BE2C (cell line): Measurements from ENCODE around the gene FLG2.
"Not testable (repeated sequence)": the region's sequence is repeated elsewhere in the genome, so short reads cannot be mapped to it uniquely, and the experiment has no call there.

ENCODE experiments used
- DNase-seq: peaks from one replicate; pipeline ENCODE4 v3.0.0-alpha.2; 2020
- H3K27me3 ChIP-seq: fragments of 250-450 bp; sonication (Bioruptor Pico); 2 replicates; pipeline ENCODE4 v1.5.1; 2020; ENCODE audit warnings: mild to moderate bottlenecking
- H3K36me3 ChIP-seq: fragments of 250-450 bp; sonication (Bioruptor Pico); 2 replicates; pipeline ENCODE4 v1.5.1; 2020; ENCODE audit warnings: mild to moderate bottlenecking
- H3K4me1 ChIP-seq: fragments of 250-450 bp; sonication (Bioruptor Pico); 2 replicates; pipeline ENCODE4 v1.5.1; 2020
- H3K4me3 ChIP-seq: 2 replicates; pipeline ENCODE4 v1.5.1; 2011; ENCODE audit warnings: low read depth, low read length
- H3K9me3 ChIP-seq: fragments of 250-450 bp; sonication (Bioruptor Pico); 2 replicates; pipeline ENCODE4 v1.5.1; 2020
- TF ChIP-seq, protein P1 (sequence below): IDR thresholded peaks from 2 replicates; pipeline ENCODE4 v1.5.1; 2012; ENCODE audit warnings: mild to moderate bottlenecking, low read depth, low read length

The FLG2 gene

DNA sequence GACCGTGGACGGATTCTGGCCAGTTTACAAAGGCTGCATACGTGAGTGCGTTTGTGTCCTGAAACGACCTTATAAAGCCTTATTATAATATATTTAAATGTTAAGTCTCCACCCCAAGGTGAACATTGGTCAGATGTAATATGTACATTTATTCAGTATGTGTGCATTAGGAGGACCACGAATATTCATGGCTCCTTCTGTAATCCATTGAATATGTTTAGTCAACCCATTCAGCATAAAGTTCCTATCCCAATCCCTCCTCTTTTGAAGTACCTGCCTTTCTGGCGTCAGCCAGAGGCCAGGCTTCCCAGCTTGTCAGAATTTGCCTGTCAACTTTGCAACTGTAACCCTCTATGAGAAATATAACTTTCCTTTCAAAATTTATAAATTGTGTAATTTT lies 24.4 kb downstream of the FLG2 start:
- no peaks in the 10 kb centered on the region for H3K36me3 ChIP-seq
- DNase-seq, result no peak
- TF ChIP-seq, protein P1, sequence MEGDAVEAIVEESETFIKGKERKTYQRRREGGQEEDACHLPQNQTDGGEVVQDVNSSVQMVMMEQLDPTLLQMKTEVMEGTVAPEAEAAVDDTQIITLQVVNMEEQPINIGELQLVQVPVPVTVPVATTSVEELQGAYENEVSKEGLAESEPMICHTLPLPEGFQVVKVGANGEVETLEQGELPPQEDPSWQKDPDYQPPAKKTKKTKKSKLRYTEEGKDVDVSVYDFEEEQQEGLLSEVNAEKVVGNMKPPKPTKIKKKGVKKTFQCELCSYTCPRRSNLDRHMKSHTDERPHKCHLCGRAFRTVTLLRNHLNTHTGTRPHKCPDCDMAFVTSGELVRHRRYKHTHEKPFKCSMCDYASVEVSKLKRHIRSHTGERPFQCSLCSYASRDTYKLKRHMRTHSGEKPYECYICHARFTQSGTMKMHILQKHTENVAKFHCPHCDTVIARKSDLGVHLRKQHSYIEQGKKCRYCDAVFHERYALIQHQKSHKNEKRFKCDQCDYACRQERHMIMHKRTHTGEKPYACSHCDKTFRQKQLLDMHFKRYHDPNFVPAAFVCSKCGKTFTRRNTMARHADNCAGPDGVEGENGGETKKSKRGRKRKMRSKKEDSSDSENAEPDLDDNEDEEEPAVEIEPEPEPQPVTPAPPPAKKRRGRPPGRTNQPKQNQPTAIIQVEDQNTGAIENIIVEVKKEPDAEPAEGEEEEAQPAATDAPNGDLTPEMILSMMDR, result no peak
- H3K4me1 ChIP-seq, result no peaks in the 10 kb centered on the region
- H3K4me3 ChIP-seq, result no peak overlapping the region
- H3K9me3 ChIP-seq, result no peaks in the 10 kb centered on the region
- H3K27me3 ChIP-seq, result no peaks in the 10 kb centered on the region

DNA sequence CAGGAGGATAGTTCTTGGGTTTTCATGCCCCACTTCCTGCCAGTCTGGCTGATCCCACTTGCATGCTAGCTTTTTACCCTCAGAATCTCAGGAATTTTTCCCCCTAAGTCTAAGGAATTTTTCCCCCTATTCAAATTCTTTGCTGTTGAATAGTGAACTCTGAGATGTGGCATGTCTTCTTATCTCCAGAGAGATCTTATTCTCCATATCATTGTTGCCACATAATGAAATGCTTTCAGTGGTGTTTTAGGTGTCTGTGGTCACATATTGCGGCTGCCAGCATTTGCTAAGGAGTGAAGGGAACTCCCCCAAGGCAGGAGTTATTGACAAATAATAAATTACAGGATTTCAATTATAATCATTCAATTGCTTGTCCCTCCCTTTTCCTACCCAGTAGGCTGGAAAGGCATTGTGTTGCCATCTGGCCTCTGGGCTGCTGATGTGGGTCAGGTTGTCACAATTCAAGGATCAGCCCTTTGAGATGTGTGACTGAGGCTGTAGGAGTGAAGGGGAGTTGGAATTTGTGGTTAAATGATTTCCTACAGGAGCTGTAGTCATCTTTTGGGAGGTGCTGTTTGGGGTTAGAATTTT lies 30.9 kb downstream of the FLG2 start:
- Histone ChIP-seq H3K4me1 (no peaks in the 10 kb centered on the region), H3K27me3 (no peaks in the 10 kb centered on the region), H3K9me3 (no peaks in the 10 kb centered on the region), H3K36me3 (no peaks in the 10 kb centered on the region), H3K4me3 (no peak overlapping the region)
- no peak for DNase-seq
- TF ChIP-seq, protein P1, result no peak

DNA sequence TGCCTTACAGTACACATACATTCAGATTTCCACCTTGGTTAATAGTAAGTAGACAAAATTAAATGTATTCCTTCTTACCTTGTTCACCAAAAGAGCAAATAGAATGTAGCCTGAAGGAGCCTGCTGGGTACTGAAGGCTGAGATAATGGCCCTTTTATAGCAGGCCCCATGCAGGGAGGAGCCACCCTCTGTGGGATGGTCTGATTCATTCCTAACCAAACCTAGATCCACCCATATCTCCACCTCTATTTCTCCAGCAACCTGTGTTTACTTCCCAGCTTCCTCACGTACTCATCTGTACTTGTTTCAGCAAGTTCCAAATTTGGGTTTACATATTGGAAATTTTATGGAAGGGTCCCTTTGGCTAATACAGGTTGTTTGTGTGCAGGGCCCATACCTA lies 34.7 kb downstream of the FLG2 start, which contains the start of gene FLG:
Gene FLG, minus strand, starts transcription at position 129 of the 400 bp plus-strand sequence. CDS start 9,783 bp downstream, outside the sequence.
- H3K27me3 ChIP-seq, result no peaks in the 10 kb centered on the region
- TF ChIP-seq, protein P1, result no peak
- H3K4me3 ChIP-seq, result no peak within 1 kb of the TSS
- DNase-seq, result no peak
- no peaks in the 10 kb centered on the region for H3K36me3 ChIP-seq
- H3K4me1 ChIP-seq, result no peaks in the 10 kb centered on the region
- H3K9me3 ChIP-seq, result no peaks in the 10 kb centered on the region

DNA sequence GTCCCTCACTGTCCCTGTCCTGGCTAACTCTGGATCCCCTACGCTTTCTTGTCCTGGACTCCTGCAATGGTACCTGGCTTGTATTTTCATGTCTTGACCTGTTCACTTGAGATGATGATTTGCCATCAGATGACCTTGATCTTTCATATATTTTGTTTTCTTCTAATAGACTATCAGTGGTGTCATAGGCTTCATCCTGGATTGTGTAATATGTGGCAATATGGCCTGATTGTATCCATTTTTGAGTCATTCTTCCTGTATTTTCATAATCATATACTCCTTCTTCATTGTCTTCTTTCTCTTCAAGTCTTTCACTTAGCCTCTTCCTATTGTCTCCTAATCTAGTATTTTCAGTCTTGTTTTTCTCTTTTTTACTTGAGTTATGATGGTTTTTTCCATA lies 45.8 kb downstream of the FLG2 start:
- Histone ChIP-seq H3K27me3 (no peaks in the 10 kb centered on the region), H3K4me1 (no peaks in the 10 kb centered on the region), H3K9me3 (no peaks in the 10 kb centered on the region), H3K36me3 (no peaks in the 10 kb centered on the region), H3K4me3 (no peak overlapping the region)
- DNase-seq, result no peak
- TF ChIP-seq, protein P1, result no peak

DNA sequence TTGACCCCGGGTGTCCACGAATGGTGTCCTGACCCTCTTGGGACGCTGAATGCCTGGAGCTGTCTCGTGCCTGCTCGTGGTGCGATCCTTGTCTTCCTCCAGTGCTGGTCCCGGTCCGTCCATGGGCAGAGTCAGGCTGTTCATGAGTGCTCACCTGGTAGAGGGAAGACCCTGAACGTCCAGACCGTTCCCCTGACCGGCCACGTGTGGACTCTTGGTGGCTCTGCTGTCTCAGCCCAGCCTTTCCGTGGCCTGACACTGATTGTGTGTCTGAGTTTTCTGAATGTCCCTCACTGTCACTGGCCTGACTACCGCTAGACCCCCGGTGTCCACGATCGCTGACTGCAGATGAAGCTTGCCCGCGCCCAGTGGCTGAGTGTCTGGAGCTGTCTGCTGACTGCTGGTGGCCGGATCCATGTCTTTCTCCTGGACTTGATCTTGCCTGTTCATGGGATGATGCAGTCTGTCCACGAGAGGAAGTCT lies 46.4 kb downstream of the FLG2 start:
- TF ChIP-seq, protein P1, result no peak
- no peaks in the 10 kb centered on the region for H3K9me3 ChIP-seq
- H3K4me3 ChIP-seq, result no peak overlapping the region
- no peaks in the 10 kb centered on the region for H3K4me1 ChIP-seq
- H3K27me3 ChIP-seq, result no peaks in the 10 kb centered on the region
- H3K36me3 ChIP-seq, result no peaks in the 10 kb centered on the region
- no peak for DNase-seq

DNA sequence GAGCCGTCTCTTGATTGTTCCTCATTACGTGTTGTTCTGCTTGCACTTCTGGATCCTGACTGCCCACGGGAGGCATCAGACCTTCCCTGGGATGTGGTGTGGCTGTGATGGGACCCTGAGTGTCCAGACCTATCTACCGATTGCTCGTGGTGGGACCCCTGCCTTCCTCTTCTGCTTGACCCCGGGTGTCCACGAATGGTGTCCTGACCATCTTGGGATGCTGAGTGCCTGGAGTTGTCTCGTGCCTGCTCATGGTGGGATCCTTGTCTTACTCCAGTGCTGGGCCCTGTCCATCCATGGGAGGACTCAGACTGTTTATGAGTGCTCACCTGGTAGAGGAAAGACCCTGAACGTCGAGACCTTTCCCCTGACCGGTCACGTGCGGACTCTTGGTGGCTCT lies 47.6 kb downstream of the FLG2 start:
- DNase-seq, H3K36me3 ChIP-seq, H3K27me3 ChIP-seq, H3K4me3 ChIP-seq, H3K9me3 ChIP-seq, H3K4me1 ChIP-seq: not testable (repeated sequence)

DNA sequence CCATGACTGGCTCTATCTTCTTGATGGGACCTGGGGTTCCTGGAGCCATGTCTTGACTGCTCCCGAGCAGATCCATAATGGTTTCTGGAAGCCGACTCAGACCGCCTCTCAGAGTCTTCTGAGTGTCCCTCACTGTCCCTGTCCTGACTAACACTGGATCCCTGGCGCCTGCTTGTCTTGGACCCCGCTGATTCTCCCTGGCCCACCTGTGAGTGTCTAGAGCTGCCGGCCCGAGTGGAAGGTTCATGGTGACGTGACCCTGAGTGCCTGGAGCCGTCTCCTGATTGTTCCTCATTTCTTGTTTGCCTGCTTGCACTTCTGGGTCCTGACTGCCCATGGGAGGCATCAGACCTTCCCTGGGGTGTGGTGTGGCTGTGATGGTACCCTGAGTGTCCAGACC lies 49.9 kb downstream of the FLG2 start:
- TF ChIP-seq, protein P1, result no peak
- DNase-seq, result no peak
- no peaks in the 10 kb centered on the region for H3K27me3 ChIP-seq
- H3K9me3 ChIP-seq, result no peaks in the 10 kb centered on the region
- H3K4me3 ChIP-seq, result no peak overlapping the region
- H3K36me3 ChIP-seq, result no peaks in the 10 kb centered on the region
- H3K4me1 ChIP-seq, result no peaks in the 10 kb centered on the region

DNA sequence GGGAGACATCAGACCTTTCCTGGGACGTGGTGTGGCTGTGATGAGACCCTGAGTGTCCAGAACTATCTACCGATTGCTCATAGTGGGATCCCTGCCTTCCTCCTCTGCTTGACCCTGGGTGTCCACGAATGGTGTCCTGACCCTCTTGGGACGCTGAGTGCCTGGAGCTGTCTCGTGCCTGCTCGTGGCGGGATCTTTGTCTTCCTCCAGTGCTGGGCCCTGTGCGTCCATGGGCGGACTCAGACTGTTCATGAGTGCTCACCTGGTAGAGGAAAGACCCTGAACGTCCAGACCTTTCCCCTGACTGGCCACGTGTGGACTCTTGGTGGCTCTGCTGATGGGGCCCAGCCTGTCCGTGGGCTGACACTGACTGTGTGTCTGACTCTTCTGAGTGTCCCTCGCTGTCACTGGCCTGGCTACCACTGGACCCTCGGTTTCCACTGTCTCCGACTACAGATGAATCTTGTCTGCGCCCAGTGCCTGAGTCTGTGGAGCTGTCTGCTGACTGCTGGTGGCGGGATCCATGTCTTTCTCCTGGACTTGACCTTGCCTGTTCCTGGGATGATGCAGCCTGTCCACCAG lies 50.4 kb downstream of the FLG2 start:
- not testable (repeated sequence) for H3K4me3 ChIP-seq, H3K36me3 ChIP-seq, H3K4me1 ChIP-seq, DNase-seq, H3K9me3 ChIP-seq, H3K27me3 ChIP-seq

DNA sequence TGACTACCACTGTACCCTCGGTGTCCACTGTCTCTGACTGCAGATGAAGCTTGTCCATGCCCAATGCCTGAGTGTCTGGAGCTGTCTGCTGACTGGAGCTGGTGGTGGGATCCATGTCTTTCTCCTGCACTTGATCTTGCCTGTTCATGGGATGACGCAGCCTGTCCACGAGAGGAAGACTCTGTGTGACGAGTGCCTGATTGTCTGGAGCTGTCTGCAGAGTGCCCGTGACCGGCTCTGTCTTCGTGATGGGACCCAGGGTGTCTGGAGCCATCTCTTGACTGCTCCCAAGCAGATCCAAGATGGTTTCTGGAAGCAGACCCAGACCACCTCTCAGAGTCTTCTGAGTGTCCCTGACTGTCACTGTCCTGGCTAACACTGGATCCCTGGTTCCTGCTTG lies 51.0 kb downstream of the FLG2 start:
- not testable (repeated sequence) for DNase-seq, H3K9me3 ChIP-seq, H3K4me1 ChIP-seq, H3K27me3 ChIP-seq, H3K36me3 ChIP-seq, H3K4me3 ChIP-seq

DNA sequence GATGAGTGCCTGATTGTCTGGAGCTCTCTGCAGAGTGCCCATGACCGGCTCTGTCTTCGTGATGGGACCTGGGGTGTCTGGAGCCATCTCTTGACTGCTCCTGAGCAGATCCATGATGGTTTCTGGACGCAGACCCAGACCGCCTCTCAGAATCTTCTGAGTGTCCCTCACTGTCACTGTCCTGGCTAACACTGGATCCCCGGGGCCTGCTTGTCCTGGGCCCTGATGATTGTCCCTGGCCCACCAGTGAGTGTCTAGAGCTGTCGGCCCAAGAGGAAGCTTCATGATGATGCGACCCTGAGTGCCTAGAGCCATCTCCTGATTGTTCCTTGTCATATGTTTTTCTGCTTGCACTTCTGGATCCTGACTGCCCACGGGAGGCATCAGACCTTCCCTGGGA lies 51.8 kb downstream of the FLG2 start:
- not testable (repeated sequence) for H3K36me3 ChIP-seq, H3K4me3 ChIP-seq, H3K27me3 ChIP-seq, H3K9me3 ChIP-seq, DNase-seq, H3K4me1 ChIP-seq
